GM19328 (cell line): ENCODE measurements around the gene KAT2B.

Experiments
- ATAC-seq: cut with Tn5 transposase; IDR thresholded peaks from one replicate; pipeline ENCODE4 v1.9.1; 2021; ENCODE audit warnings: mild to moderate bottlenecking, moderate library complexity; ENCODE audit not compliant: unreplicated experiment

Gene KAT2B

GRCh38 chr3:20064796-20065564 lies 24.7 kb downstream of the KAT2B start:
- ATAC-seq = no peak

- ATAC-seq = no peak
Observed at GRCh38 chr3:20066079-20066478, 25.8 kb downstream of the KAT2B start.

- no peak for ATAC-seq
Observed at GRCh38 chr3:20066850-20067617, 26.8 kb downstream of the KAT2B start.

- ATAC-seq = no peak
Observed at GRCh38 chr3:20068512-20069177, 28.4 kb downstream of the KAT2B start.

- no peak for ATAC-seq
Observed at GRCh38 chr3:20069178-20069532, 28.9 kb downstream of the KAT2B start.

GRCh38 chr3:20071175-20071574 lies 30.9 kb downstream of the KAT2B start:
- no peak for ATAC-seq

GRCh38 chr3:20072422-20072821 lies 32.2 kb downstream of the KAT2B start:
- no peak for ATAC-seq

GRCh38 chr3:20073068-20073467 lies 32.8 kb downstream of the KAT2B start:
- ATAC-seq = no peak

GRCh38 chr3:20073683-20074082 lies 33.4 kb downstream of the KAT2B start:
- no peak for ATAC-seq

- no peak for ATAC-seq
Observed at GRCh38 chr3:20074226-20075063, 34.2 kb downstream of the KAT2B start.

GRCh38 chr3:20075197-20075596 lies 35.0 kb downstream of the KAT2B start:
- ATAC-seq = no peak

- ATAC-seq = no peak
Observed at GRCh38 chr3:20076296-20076997, 36.2 kb downstream of the KAT2B start.

- ATAC-seq = no peak
Observed at GRCh38 chr3:20077068-20077467, 36.8 kb downstream of the KAT2B start.

- no peak for ATAC-seq
Observed at GRCh38 chr3:20078194-20078714, 38.0 kb downstream of the KAT2B start.

GRCh38 chr3:20079621-20080020 lies 39.4 kb downstream of the KAT2B start:
- ATAC-seq = no peak

GRCh38 chr3:20080956-20081554 lies 40.8 kb downstream of the KAT2B start:
- ATAC-seq = peak; percentile 59

- no peak for ATAC-seq
Observed at GRCh38 chr3:20083253-20083652, 43.0 kb downstream of the KAT2B start.

- no peak for ATAC-seq
Observed at GRCh38 chr3:20083953-20084352, 43.7 kb downstream of the KAT2B start.

- ATAC-seq = no peak
Observed at GRCh38 chr3:20091331-20092047, 51.2 kb downstream of the KAT2B start.
